Endothelial cell of umbilical vein (primary cell): ENCODE measurements around the gene TPT1. TPM values are rescaled to one million over a fixed set of nuclear protein-coding genes. Genes with fewer than 3 reads are reported as not detected.

Experiments
- BruUV-seq: library from RNA; stranded (reverse); fragments of 400-500 nt; replicated peaks from 2 replicates; lab custom pipeline; 2021; lab: Mats Ljungman, UMichigan
- CTCF ChIA-PET: fragments of 300-600, 350-600 bp; sonication (Branson Sonifier 250); formaldehyde crosslinking; loops from one replicate; lab custom pipeline; 2021; ENCODE audit warnings: antibody characterized with exemption, inconsistent platforms; lab: Charles Lee
- POLR2A ChIA-PET: fragments of 300-600, 350-600 bp; sonication (Branson Sonifier 250); formaldehyde crosslinking; loops from one replicate; lab custom pipeline; 2021; ENCODE audit warnings: antibody characterized with exemption, inconsistent platforms; lab: Charles Lee
- DNase-seq: peaks from one replicate; pipeline ENCODE4 v3.0.0-alpha.2; 2011; ENCODE audit warnings: low read depth, low spot score
- FAIRE-seq: peaks from 2 replicates; lab custom pipeline; 2011; peaks lifted over from hg19 to GRCh38; lab: Jason Lieb, UNC
- H2AFZ ChIP-seq: 2 replicates; pipeline ENCODE4 v1.6.0; 2012; ENCODE audit warnings: low read depth, low read length, control low read depth, inconsistent platforms
- H3K27ac ChIP-seq: 2 replicates; pipeline ENCODE4 v1.5.1; 2011; ENCODE audit warnings: low read depth, mild to moderate bottlenecking, control low read depth, low read length, moderate library complexity; ENCODE audit not compliant: insufficient read depth
- H3K27me3 ChIP-seq, 2 experiments: 2 replicates each; pipeline versions ENCODE4 v1.6.0 to v1.6.1; 2011; ENCODE audit warnings: low read length in 2 of 2, mixed read lengths in 1 of 2; ENCODE audit not compliant: control insufficient read depth in 2 of 2, insufficient read depth in 2 of 2
- H3K36me3 ChIP-seq, 2 experiments: 2 replicates in 1 of 2; 3 replicates in 1 of 2; pipeline ENCODE4 v1.5.1; 2011; ENCODE audit warnings: low read length in 2 of 2, mild to moderate bottlenecking in 1 of 2, moderate library complexity in 1 of 2; ENCODE audit not compliant: control insufficient read depth in 2 of 2, insufficient read depth in 2 of 2; ENCODE audit errors: extremely low read depth in 1 of 2
- H3K4me1 ChIP-seq: 3 replicates; pipeline ENCODE4 v1.5.1; 2011; ENCODE audit warnings: mild to moderate bottlenecking, low read length; ENCODE audit not compliant: control insufficient read depth, insufficient read depth; ENCODE audit errors: extremely low read depth
- H3K4me2 ChIP-seq: 2 replicates; pipeline ENCODE4 v1.6.1; 2011; ENCODE audit warnings: low read length, control low read depth, mixed read lengths; ENCODE audit not compliant: insufficient read depth
- H3K4me3 ChIP-seq, 3 experiments: fragments of 200-600 bp in 1 of 3; sonication (generic), shearing (Covaris generic) in 1 of 3; replicated peaks in 1 of 3; 2 replicates each; pipeline ENCODE4 v1.5.1; 2011 to 2016; ENCODE audit warnings: control low read depth in 3 of 3, low read length in 3 of 3, mild to moderate bottlenecking in 2 of 3, inconsistent platforms in 1 of 3, low read depth in 1 of 3, moderate library complexity in 1 of 3; ENCODE audit not compliant: insufficient read depth in 1 of 3
- H3K79me2 ChIP-seq: 2 replicates; pipeline ENCODE4 v1.6.0; 2012; ENCODE audit warnings: low read length, inconsistent platforms; ENCODE audit not compliant: control insufficient read depth, insufficient read depth
- H3K9ac ChIP-seq: replicated peaks from 2 replicates; pipeline ENCODE3; 2011; ENCODE audit warnings: low read length, control low read depth; ENCODE audit not compliant: insufficient read depth; ENCODE audit errors: extremely low read depth
- H3K9me1 ChIP-seq: replicated peaks from 3 replicates; pipeline ENCODE4 v1.6.0; 2011; ENCODE audit warnings: mild to moderate bottlenecking, low read length; ENCODE audit not compliant: control insufficient read depth, insufficient read depth; ENCODE audit errors: extremely low read depth
- H3K9me3 ChIP-seq: replicated peaks from 2 replicates; pipeline ENCODE4 v1.5.1; 2012; ENCODE audit warnings: low read length, inconsistent platforms; ENCODE audit not compliant: control insufficient read depth, insufficient read depth
- H4K20me1 ChIP-seq: replicated peaks from 2 replicates; pipeline ENCODE3; 2011; ENCODE audit warnings: mild to moderate bottlenecking, low read length; ENCODE audit not compliant: control insufficient read depth, insufficient read depth; ENCODE audit errors: extremely low read depth
- EZH2 ChIP-seq: IDR thresholded peaks from 2 replicates; pipeline ENCODE4 v1.6.1; 2012; ENCODE audit warnings: borderline replicate concordance, low read depth, mild to moderate bottlenecking, moderate library complexity, low read length, inconsistent platforms; ENCODE audit not compliant: severe bottlenecking
- FOS ChIP-seq: IDR thresholded peaks from 2 replicates; pipeline ENCODE4 v1.6.1; 2011; ENCODE audit warnings: mild to moderate bottlenecking, low read length, moderate library complexity, borderline replicate concordance; ENCODE audit not compliant: insufficient read depth
- GATA2 ChIP-seq: IDR thresholded peaks from 2 replicates; pipeline ENCODE4 v1.7.0; 2011; ENCODE audit warnings: low read depth, mild to moderate bottlenecking, moderate library complexity, mixed read lengths, low read length; ENCODE audit not compliant: insufficient read length, insufficient read depth
- JUN ChIP-seq: IDR thresholded peaks from 2 replicates; pipeline ENCODE4 v1.6.1; 2011; ENCODE audit warnings: borderline replicate concordance, low read depth; ENCODE audit not compliant: insufficient read length, insufficient read depth
- MYC ChIP-seq: IDR thresholded peaks from one replicate; pipeline ENCODE4 v1.6.1; 2011; ENCODE audit warnings: mild to moderate bottlenecking, low read depth, low read length
- POLR2A ChIP-seq: IDR thresholded peaks from 2 replicates; pipeline ENCODE4 v1.6.1; 2012; ENCODE audit warnings: low read depth, mild to moderate bottlenecking, control low read depth, low read length
- POLR2AphosphoS5 ChIP-seq: IDR thresholded peaks from 2 replicates; pipeline ENCODE4 v1.6.1; 2012; ENCODE audit warnings: low read depth, mild to moderate bottlenecking, control low read depth, low read length, moderate library complexity; ENCODE audit not compliant: insufficient read depth
- dilution Hi-C: fragments of 300-500 bp; cut with MboI; formaldehyde crosslinking; loops from one replicate; pipeline ENCODE4 v1.15.0; 2019; ENCODE audit warnings: low sequenced_read_pairs; ENCODE audit not compliant: extremely low pct_ligation_motif_present
- intact Hi-C: fragments of 100-400 bp; cut with micrococcal nuclease; formaldehyde crosslinking; loops from one replicate; pipeline ENCODE4 v1.10.0; 2022
- polyA plus RNA-seq, 4 experiments: library from polyadenylated mRNA; depleted of rRNA in 3 of 4; stranded (reverse) in 3 of 4; unstranded in 1 of 4; fragments of >200 nt; gene quantifications; 2 replicates each; pipeline versions ENCODE4 v1.2.1 to v1.2.3, GENCODE V29; 2011 to 2012; ENCODE audit warnings: missing spikeins in 1 of 4
- total RNA-seq: library from RNA; stranded (reverse); gene quantifications from 2 replicates; pipeline ENCODE4 v1.2.3, GENCODE V29; 2021
- TF ChIP-seq, protein P1 (sequence below): IDR thresholded peaks from 2 replicates; pipeline ENCODE4 v1.6.1; 2011; ENCODE audit not compliant: insufficient read depth, insufficient read length
- TF ChIP-seq, protein P2 (sequence below), 2 donors: IDR thresholded peaks; 1 replicate in 1 of 2; 2 replicates in 1 of 2; pipeline ENCODE4 v1.5.1; 2011; ENCODE audit warnings: low read length in 2 of 2, mild to moderate bottlenecking in 2 of 2, moderate library complexity in 2 of 2, control low read depth in 1 of 2, inconsistent platforms in 1 of 2, low read depth in 1 of 2; ENCODE audit not compliant: insufficient read depth in 1 of 2; ENCODE audit errors: extremely low read depth in 1 of 2

TPT1 gene
- total and polyA plus RNA-seq, 2 donors (not counting 3 experiments of a cell fraction or from before 2014, with no cell fraction given) = 2,993 to 4,330 TPM

DNA sequence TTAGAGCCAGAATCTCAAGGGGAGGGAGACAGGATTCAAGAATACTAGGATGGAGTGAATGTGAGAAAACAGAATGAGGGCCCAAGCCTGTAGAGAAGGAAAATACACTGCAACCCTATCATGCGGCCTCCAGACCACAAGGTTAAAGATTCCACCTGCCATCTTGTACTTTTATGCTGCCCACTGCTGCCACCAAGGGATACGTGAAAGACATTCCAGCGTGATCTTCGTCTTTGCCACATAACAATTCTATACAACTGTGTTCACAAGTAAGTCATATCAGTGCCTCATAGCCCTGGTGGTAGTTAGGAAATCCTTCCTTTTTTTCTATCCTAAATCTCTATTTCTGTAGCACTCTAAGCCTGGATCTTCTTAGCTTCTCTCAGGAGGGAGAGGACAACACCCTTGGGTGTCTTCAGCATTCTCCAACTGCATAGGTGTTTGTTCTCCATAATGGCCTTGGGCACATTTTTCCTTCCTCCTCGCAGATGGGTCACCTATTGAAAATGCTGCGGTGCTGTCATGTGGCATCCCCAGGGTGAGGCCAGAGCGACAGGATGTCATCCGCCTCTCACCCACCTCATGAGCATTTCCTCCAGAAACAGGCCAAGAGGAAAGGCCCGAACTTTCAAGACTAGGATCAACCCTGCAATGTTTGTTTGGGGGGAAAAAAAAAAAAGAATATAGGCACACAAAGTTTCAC, 13.6 kb downstream of the TPT1 start:
- FAIRE-seq = no peak
- H3K4me1 ChIP-seq = peaks cover 46% of the 10 kb centered on the region
- no peaks in the 10 kb centered on the region for H3K9me3 ChIP-seq
- TF ChIP-seq JUN (no peak), GATA2 (no peak), POLR2A (no peak), MYC (no peak), POLR2AphosphoS5 (no peak), EZH2 (no peak), FOS (no peak)
- TF ChIP-seq, protein P1, sequence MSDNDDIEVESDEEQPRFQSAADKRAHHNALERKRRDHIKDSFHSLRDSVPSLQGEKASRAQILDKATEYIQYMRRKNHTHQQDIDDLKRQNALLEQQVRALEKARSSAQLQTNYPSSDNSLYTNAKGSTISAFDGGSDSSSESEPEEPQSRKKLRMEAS = no peak
- TF ChIP-seq, protein P2, sequence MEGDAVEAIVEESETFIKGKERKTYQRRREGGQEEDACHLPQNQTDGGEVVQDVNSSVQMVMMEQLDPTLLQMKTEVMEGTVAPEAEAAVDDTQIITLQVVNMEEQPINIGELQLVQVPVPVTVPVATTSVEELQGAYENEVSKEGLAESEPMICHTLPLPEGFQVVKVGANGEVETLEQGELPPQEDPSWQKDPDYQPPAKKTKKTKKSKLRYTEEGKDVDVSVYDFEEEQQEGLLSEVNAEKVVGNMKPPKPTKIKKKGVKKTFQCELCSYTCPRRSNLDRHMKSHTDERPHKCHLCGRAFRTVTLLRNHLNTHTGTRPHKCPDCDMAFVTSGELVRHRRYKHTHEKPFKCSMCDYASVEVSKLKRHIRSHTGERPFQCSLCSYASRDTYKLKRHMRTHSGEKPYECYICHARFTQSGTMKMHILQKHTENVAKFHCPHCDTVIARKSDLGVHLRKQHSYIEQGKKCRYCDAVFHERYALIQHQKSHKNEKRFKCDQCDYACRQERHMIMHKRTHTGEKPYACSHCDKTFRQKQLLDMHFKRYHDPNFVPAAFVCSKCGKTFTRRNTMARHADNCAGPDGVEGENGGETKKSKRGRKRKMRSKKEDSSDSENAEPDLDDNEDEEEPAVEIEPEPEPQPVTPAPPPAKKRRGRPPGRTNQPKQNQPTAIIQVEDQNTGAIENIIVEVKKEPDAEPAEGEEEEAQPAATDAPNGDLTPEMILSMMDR (IDR thresholded peaks at IDR 0.05; ENCODE audit: extremely low read depth in 1 of 2, insufficient read depth in 1 of 2, low read depth in 1 of 2, low read length in 2 of 2) = no peak
- BruUV-seq = no TSS peak
- H3K27me3 ChIP-seq = no peaks in the 10 kb centered on the region
- ChIA-PET CTCF (interaction anchor here (0.9 kb wide), 1 partner anchor 281 kb away, joined by 3 read pairs; no protein-coding TSS in a partner anchor), POLR2A (no interaction called here)
- no peak overlapping the region for H3K4me2 ChIP-seq
- no peaks in the 10 kb centered on the region for H3K79me2 ChIP-seq
- no peak for DNase-seq
- H3K36me3 ChIP-seq = no peaks in the 10 kb centered on the region
- H4K20me1 ChIP-seq = no peaks in the 10 kb centered on the region
- dilution Hi-C loops (no loop called here), intact Hi-C loops (loop anchor here (5.0 kb wide), 1 partner anchor 1090 kb away; no protein-coding TSS in a partner anchor)
- H3K4me3 ChIP-seq = no peak overlapping the region
- no peak overlapping the region for H3K9ac ChIP-seq
- no peak overlapping the region for H3K27ac ChIP-seq
- no peaks in the 10 kb centered on the region for H3K9me1 ChIP-seq
- no peak overlapping the region for H2AFZ ChIP-seq
